DMS79 treated with DMSO at 0.1 percent for 48 hours (cell line): ENCODE measurements around the gene DPP10.

Experiments used
- DNase-seq: peaks from one replicate; lab custom pipeline; 2025; lab: John Stamatoyannopoulos, UW

The DPP10 gene

DNA sequence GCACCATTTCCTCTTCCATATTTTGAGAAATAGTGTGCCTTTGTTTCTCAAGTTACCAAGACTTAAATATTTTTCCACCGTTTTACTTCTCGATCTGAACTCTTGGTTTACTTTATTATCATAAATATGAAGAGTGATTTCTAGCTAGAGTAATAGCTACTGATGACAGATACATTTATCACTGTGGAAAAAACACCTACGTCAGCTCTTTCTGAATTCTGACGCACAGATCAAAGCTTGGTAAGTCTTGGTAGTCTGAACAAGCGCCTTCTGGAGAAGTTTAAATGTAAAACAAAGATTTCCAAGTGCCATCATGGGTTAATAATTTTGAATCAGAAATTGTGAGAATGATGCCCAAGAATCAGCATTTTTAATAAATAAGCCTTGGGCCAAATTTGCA, 367.7 kb downstream of the DPP10 start:
- no peak for DNase-seq

DNA sequence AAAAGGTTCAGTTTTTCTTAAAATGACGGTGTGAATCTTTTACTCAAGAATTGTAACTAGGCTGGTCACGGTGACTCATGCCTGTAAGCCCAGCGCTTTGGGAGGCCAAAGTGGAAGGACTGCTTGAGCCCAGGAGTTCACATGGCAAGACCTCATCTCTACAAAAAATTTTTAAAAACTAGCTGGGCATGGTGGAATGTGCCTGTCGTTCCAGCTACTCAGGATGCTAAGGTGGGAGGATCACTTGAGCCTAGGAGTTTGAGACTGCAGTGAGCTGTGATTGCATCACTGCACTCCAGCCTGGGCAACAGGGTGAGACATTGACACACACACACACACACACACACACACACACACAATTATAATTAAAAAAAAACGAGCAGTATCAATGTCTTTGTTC, 369.8 kb downstream of the DPP10 start:
- no peak for DNase-seq

DNA sequence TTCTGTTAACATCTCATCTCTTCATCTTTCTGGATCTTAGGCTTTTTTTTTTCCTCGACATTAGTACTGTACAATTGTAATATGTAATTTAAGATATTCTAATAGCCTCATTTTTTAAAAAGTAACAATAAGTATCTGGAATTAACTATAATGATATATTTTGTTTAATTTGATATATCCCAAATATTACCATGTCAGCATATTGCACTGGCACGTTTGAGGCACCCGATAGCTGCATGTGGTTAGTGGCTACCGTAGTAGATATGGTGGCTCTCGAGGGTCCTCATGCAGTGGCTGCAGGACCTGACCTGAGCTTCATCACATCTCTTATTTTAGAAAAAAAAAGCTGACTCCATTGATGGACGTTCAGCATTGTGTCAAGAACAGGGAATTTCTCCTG, 371.9 kb downstream of the DPP10 start:
- DNase-seq, result no peak

- DNase-seq, result no peak
Observed at GRCh38 chr2:114821055-114821454, 378.6 kb downstream of the DPP10 start.

GRCh38 chr2:114843963-114844362, 401.5 kb downstream of the DPP10 start:
- DNase-seq, result no peak

DNA sequence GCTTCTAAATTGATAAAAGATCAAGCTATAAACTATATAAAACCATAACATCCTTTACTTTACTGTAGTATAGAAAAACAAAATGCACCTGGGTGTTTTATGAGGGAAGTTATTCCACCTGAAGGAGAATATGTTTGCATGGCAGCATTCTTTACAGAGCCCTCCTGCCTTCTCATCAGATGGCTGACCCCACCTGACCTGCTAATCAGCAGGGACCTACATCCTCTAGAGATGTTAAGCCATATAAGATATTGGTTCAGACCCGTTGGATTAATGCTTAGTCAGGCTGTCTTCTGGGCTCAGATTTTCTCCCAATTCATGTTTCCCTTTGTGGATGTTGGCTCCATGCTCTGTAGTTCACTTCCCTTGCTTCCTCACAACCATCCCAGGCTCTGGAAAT, 414.8 kb downstream of the DPP10 start:
- DNase-seq, result no peak

DNA sequence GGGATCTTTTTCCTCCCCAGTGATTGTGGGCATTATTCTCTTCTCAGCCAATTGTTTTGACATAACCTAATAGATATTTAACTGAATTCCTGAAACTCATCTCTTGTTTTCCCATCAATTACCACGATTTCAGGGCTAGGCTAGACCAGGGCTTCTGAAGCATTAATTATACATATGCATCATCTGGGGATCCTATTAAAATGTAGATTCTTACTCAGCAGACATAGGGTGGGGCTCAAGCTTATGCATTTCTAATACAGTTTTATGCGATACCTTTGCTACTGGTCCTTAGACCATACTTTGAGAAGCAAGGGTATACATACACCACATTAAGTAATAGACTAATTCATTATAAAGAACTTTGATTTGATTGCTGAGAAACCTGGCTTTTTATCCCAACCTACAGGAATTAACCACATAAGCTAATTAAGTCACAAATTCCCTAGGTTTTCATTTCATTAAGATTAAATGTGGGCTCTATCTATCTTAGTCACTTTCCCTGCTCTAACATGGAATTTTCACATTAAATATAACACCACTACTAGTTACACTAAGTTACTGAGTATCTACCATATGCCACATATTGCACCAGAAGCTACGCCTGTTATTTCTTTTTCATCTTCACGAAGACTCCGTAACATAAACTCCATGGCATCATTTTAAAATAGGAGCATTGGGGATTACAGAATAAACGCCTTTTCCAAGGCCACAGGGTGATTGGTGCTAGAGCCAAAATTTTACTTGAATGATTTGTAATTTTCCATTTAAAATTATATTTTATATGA, 417.5 kb downstream of the DPP10 start:
- DNase-seq, result no peak

DNA sequence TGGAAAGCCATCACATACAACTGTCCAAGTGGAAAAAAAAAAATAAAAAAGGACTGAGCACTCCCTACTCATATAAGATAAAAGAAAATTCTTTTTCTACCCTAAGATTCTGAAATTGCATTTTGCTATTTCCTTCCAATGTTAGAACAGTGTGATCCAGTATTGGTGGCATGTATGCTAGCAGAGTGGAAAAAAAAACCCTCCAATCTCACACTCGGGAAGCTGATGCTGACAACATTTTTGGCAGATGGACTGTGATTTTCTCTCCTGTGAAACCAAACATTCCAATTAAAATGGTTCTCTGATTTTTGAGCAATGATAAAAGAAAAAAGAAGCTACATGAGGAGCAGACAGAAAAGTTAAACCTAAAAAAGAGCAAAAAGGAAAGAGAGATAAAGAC, 419.8 kb downstream of the DPP10 start:
- DNase-seq, result no peak

DNA sequence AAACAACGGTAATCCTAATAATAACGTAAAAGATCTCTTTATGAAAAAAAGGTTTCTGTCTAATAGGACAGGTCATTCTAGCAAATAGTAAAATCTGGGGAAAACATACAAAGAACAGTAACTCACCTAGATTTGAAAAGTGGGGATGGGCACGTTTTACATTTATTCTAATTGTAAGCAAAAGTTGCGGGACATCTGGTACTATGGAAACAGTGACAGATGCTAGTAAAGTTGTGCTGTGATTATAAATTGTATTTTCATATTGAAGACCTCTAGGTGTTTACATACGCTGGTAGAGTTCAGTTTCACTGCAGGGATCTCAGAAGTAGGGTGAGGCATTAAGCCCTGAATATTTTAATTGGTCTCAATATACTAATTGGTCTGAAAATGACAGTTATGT, 422.5 kb downstream of the DPP10 start:
- no peak for DNase-seq

GRCh38 chr2:114880046-114880445, 437.6 kb downstream of the DPP10 start:
- DNase-seq, result no peak

GRCh38 chr2:114919985-114920384, 477.5 kb downstream of the DPP10 start:
- DNase-seq, result no peak

GRCh38 chr2:114922076-114922475, 479.6 kb downstream of the DPP10 start:
- no peak for DNase-seq

- DNase-seq, result no peak
Observed at GRCh38 chr2:114925296-114926255, 483.1 kb downstream of the DPP10 start.

DNA sequence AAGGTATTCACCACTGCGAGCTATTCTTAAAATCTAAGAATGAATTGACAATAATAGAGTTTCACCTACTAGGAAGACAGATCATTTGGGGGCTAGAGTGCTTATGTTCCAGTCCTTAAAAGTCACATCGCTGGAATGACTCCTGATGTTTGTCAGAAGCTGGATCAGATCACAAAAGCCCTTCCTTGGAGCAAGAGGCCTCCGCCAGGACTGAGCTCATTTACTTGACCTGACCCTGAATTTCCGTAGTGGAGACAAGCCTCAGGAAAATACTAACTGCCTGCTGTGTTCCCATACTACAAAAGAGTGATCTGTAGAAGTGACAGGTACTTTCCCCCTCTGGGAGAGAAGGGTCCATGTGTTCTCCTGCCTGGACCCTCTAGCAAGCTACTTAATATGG, 483.9 kb downstream of the DPP10 start:
- no peak for DNase-seq

DNA sequence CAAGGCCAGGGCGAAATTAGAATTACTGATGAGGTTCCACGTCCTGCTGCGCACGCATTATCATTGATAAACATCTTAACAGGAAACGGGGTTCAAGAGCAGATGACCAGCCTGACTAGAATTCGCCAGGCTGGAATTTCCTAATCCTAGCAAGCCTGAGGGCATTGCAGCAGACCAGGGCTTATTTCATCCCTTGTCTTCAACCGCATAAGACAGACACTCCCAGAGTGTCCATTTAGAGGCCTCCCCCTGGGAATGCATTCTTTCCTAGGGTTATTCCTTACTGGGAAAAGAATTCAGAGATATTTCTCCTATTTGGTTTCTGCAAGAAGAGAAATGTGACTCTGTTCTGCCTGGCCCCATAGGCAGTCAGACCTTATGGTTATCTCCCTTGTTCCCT, 486.8 kb downstream of the DPP10 start:
- DNase-seq, result no peak

DNA sequence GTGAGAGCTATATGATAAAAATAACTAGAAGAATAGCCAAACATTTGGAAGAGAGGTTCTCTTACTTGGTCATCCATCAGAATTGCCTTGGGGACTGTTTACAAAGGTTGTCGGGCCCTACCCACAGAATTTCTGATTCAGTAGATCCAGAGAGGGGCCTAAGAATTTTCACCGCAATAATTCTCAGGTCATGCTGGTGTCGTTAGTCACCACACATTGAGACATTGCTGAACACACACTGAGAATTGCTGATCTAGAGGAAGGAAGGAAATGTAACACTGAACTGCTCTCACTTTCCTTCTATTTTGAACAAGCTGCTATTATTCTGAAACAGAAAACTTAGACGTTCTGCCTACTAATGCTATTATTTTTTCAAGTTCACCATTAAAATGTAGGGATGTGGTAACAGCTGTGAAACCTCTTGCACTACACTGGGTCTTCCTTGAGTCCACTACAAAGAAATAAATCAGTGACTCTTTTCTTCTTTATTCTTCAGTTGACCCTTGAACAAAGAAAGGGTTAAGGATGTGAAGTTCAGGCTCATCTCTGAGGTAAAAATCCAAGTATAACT, 491.3 kb downstream of the DPP10 start:
- DNase-seq, result no peak

DNA sequence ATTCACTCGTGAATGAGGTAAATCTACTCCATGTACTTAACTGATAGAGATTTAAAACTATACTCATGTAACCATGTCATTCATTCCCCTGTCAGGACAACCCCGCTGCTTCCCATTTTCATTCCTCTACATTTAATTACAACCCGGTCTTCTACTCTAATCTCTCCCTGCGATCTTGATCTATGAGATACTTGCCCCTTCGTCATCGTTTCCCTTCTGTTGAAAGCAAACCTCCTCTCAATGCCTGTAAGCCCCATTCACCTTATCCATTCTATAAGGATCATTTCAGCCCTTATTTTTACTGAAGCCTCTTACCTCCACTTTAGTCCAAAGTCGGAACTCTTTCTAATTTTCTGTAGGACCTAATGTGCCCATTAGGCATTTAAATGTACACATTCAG, 492.6 kb downstream of the DPP10 start:
- no peak for DNase-seq

- no peak for DNase-seq
Observed at GRCh38 chr2:114937366-114937930, 495.0 kb downstream of the DPP10 start.

DNA sequence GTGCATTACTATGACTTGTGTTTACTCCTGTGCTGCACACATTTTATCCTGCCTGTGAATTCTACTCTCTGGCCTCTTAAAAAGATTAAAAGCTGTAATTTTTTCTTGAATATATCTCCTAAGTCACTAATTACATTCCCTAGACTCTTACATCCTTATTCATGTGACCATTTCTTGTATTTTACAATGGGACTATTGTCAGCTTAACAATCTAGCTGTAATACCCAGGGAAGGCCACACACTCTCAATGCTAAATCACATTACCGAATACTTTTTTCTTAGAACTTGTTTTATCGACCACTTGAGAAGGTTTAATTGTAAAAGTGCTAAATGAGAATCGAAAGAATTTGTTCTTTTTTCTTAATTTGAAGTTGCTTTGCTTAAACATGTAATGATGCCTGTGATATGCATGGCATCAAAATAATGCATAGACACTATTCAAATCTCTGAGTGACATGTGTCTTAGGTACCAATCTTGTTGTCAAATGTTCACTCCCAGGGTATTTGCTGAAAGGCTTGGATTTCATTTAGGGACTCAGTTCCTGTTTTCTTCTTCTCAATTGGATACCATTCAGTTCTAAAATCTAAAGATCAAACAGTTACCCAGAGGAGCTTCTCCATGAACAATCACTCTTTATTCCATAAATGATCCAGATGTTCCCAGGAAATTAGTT, 498.5 kb downstream of the DPP10 start:
- no peak for DNase-seq

DNA sequence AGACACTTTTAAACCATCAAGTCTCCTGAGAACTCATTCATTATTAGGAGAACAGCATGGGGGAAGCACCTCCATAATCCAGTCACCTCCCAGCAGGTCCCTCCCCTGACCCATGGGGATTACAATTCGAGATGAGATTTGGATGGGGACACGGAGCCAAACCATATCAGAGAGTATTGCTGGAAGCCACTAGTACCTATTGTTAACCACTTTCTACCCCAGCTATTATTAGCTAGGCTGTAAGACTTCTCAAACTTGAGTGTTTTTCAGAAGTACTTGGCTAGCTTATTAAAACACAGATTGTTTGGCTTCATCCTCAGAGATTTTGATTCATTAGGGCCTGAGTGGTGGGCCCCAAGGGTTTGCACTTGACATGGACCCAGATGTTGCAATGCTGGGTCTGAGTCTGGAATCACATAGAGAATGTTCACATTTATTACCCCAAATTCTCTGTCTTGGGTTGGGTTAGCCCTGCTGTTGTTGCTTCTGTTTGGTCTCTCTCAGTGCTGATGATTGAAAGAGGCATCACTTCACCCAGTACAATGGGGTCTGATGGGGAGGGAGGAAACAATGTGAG, 506.9 kb downstream of the DPP10 start:
- DNase-seq, result no peak

GRCh38 chr2:114960389-114960788, 517.9 kb downstream of the DPP10 start:
- no peak for DNase-seq

DNA sequence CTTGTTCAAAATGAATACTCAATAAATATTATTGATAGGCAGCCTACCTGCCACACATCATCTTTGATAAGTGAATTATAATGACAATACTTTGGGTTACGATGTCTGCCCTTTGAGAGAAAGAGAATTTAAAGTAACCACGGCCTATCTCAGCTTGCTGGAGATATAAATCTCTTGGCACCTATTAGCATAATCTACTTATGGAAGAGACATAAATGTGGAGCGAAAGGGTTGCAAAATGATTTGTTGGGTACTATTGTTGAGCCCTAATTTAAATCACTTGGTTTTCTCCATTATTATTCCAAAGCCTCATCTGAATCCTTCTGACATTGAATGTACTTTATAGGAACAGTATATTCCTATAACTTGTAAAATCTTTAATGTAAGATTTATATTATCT, 520.1 kb downstream of the DPP10 start:
- no peak for DNase-seq
